Tibial nerve (tissue), 4 donors: Measurements from ENCODE around the gene PEA15. TPM values are rescaled to one million over a fixed set of nuclear protein-coding genes. Genes with fewer than 3 reads are reported as not detected.

Source experiments
- DNase-seq, 2 donors: peaks; one replicate each; pipeline ENCODE4 v3.0.0-alpha.2; 2019; ENCODE audit warnings: low spot score in 2 of 2
- H3K27ac ChIP-seq, 4 donors: fragments of 200-600 bp; sonication (generic) in 3 of 4; one replicate each; pipeline ENCODE4 v1.5.1; 2017 to 2019; ENCODE audit warnings: mild to moderate bottlenecking in 1 of 4
- H3K27me3 ChIP-seq, 2 donors: fragments of 200-600 bp; sonication (generic) in 1 of 2; one replicate each; pipeline versions ENCODE4 v1.5.1 to v1.6.0; 2017 to 2019
- H3K36me3 ChIP-seq, 3 donors: fragments of 200-600 bp; sonication (generic); one replicate each; pipeline ENCODE4 v1.5.1; 2018 to 2019
- H3K4me1 ChIP-seq, 4 donors: fragments of 200-600 bp; sonication (generic) in 3 of 4; one replicate each; pipeline ENCODE4 v1.5.1; 2017 to 2019
- H3K4me3 ChIP-seq, 4 donors: fragments of 200-600 bp; sonication (generic) in 3 of 4; one replicate each; pipeline ENCODE4 v1.5.1; 2017 to 2019; ENCODE audit warnings: mild to moderate bottlenecking in 1 of 4, moderate library complexity in 1 of 4
- H3K9me3 ChIP-seq, 4 donors: fragments of 200-600 bp; sonication (generic) in 3 of 4; one replicate each; pipeline ENCODE4 v1.5.1; 2017 to 2019
- EP300 ChIP-seq, 2 donors: sonication (generic); formaldehyde crosslinking; IDR thresholded peaks; one replicate each; pipeline ENCODE4 v1.6.1; 2017; ENCODE audit warnings: antibody characterized with exemption in 2 of 2, mild to moderate bottlenecking in 1 of 2
- POLR2A ChIP-seq, 2 donors: fragments of 450-650 bp; IDR thresholded peaks; one replicate each; pipeline ENCODE4 v1.6.1; 2017; ENCODE audit warnings: antibody characterized with exemption in 2 of 2, mild to moderate bottlenecking in 2 of 2, moderate library complexity in 2 of 2
- WGBS, 2 donors: methylation state at CpG; one replicate each; pipeline ENCODE4 v1.1.5; 2018; 5-methylcytosine and 5-hydroxymethylcytosine counted together
- total RNA-seq, 4 donors: library from RNA; depleted of rRNA; stranded (reverse); fragments of >200 nt; gene quantifications; one replicate each; pipeline ENCODE4 v1.1.0, GENCODE V29; 2016
- TF ChIP-seq, protein P1 (sequence below), 5 experiments: fragments of 200-600 bp in 3 of 5; fragments of 450-650 bp in 2 of 5; sonication (generic) in 3 of 5; IDR thresholded peaks; one replicate each; pipeline ENCODE4 v1.5.1; 2016 to 2019; ENCODE audit warnings: antibody characterized with exemption in 5 of 5, mild to moderate bottlenecking in 3 of 5, moderate library complexity in 2 of 5

The PEA15 gene
- total RNA-seq, 4 donors from 2014 or later = 144 to 154 (median 147) TPM

GRCh38 chr1:160255781-160256300 is 50.7 kb downstream of the PEA15 start:
- WGBS, 2 donors = 79% methylated on average over 4 of the region's 4 CpGs
- no peak overlapping the region for H3K27ac ChIP-seq
- H3K27me3 ChIP-seq = no peaks in the 10 kb centered on the region
- no peaks in the 10 kb centered on the region for H3K9me3 ChIP-seq
- no peak for DNase-seq
- H3K4me3 ChIP-seq = no peak overlapping the region
- peaks cover 0 to 15% (median 0%) of the 10 kb centered on the region in 3 donors for H3K36me3 ChIP-seq
- TF ChIP-seq EP300 (IDR thresholded peaks at IDR 0.05) = no peak
- TF ChIP-seq, protein P1, sequence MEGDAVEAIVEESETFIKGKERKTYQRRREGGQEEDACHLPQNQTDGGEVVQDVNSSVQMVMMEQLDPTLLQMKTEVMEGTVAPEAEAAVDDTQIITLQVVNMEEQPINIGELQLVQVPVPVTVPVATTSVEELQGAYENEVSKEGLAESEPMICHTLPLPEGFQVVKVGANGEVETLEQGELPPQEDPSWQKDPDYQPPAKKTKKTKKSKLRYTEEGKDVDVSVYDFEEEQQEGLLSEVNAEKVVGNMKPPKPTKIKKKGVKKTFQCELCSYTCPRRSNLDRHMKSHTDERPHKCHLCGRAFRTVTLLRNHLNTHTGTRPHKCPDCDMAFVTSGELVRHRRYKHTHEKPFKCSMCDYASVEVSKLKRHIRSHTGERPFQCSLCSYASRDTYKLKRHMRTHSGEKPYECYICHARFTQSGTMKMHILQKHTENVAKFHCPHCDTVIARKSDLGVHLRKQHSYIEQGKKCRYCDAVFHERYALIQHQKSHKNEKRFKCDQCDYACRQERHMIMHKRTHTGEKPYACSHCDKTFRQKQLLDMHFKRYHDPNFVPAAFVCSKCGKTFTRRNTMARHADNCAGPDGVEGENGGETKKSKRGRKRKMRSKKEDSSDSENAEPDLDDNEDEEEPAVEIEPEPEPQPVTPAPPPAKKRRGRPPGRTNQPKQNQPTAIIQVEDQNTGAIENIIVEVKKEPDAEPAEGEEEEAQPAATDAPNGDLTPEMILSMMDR (IDR thresholded peaks at IDR 0.05) = no peak
- no peak for TF ChIP-seq POLR2A (IDR thresholded peaks at IDR 0.05)
- H3K4me1 ChIP-seq = peaks cover 0 to 61% (median 19%) of the 10 kb centered on the region in 4 donors

- no peak for TF ChIP-seq POLR2A (IDR thresholded peaks at IDR 0.05)
- TF ChIP-seq, protein P1 (IDR thresholded peaks at IDR 0.05) = no peak
- TF ChIP-seq EP300 (IDR thresholded peaks at IDR 0.05) = no peak
- DNase-seq = no peak
- Histone ChIP-seq H3K9me3 (no peaks in the 10 kb centered on the region), H3K27me3 (no peaks in the 10 kb centered on the region), H3K36me3 (peaks cover 0 to 15% (median 0%) of the 10 kb centered on the region in 3 donors), H3K4me3 (no peak overlapping the region), H3K27ac (peak overlapping the region in 1 of 4 donors; percentile 5), H3K4me1 (peaks cover 0 to 61% (median 22%) of the 10 kb centered on the region in 4 donors)
- 45 to 53% methylated on average over 3 of the region's 3 CpGs for WGBS, 2 donors
Observed at GRCh38 chr1:160256396-160257046, 51.3 kb downstream of the PEA15 start.

DNA sequence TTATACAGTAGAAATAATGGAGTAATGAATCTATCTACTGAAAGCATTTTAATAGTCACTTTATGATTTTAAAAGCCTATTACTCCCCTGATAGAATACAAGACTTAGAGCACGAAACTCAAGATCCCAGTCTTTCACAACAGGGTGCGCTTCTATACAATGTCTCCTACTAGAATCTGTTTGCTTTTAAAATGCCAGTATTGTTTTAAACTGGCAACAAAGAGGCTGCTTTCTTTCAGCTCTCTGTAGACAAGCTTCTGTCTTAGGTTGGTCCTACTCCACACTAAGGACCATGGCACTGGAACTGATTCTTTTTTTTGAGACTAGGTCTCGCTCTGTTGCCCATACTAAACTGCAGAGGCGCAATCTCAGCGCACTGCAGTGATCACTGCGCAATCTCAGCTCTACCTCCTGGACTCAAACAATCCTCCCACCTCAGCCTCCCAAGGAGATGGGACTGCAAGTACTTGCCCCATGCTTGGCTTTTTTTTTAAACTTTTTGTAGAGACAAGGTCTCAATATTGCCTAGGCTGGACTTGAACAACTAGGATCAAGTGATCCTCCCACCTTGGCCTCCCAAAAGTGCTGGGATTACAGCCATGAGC is 52.3 kb downstream of the PEA15 start:
- no peak for DNase-seq
- Histone ChIP-seq H3K9me3 (no peaks in the 10 kb centered on the region), H3K4me1 (peaks cover 0 to 53% (median 22%) of the 10 kb centered on the region in 4 donors), H3K27ac (no peak overlapping the region), H3K4me3 (no peak overlapping the region), H3K27me3 (no peaks in the 10 kb centered on the region), H3K36me3 (peaks cover 0 to 15% (median 0%) of the 10 kb centered on the region in 3 donors)
- TF ChIP-seq EP300 (IDR thresholded peaks at IDR 0.05) = no peak
- TF ChIP-seq POLR2A (IDR thresholded peaks at IDR 0.05) = no peak
- TF ChIP-seq, protein P1 (IDR thresholded peaks at IDR 0.05) = no peak
- 75 to 83% methylated on average over 6 of the region's 6 CpGs for WGBS, 2 donors

- no peak for DNase-seq
- H3K4me1 ChIP-seq = peaks cover 0 to 59% (median 22%) of the 10 kb centered on the region in 4 donors
- H3K27me3 ChIP-seq = no peaks in the 10 kb centered on the region
- H3K36me3 ChIP-seq = peaks cover 0 to 15% (median 0%) of the 10 kb centered on the region in 3 donors
- 94% methylated on average over 7 of the region's 7 CpGs for WGBS, 2 donors
- H3K9me3 ChIP-seq = no peaks in the 10 kb centered on the region
- H3K27ac ChIP-seq = no peak overlapping the region
- no peak for TF ChIP-seq POLR2A (IDR thresholded peaks at IDR 0.05)
- TF ChIP-seq, protein P1 (IDR thresholded peaks at IDR 0.05) = no peak
- TF ChIP-seq EP300 (IDR thresholded peaks at IDR 0.05) = no peak
- H3K4me3 ChIP-seq = no peak overlapping the region
Observed at GRCh38 chr1:160258177-160258798, 53.1 kb downstream of the PEA15 start.
